D721Med (cell line): Measurements from ENCODE around the gene GLRA1.

Experiments used
- DNase-seq: peaks from one replicate; pipeline ENCODE4 v3.0.0; 2011; ENCODE audit warnings: low spot score; ENCODE audit not compliant: insufficient read length
- FAIRE-seq: peaks from 2 replicates; lab custom pipeline; 2011; peaks lifted over from hg19 to GRCh38; lab: Jason Lieb, UNC
- TF ChIP-seq, protein P1 (sequence below): IDR thresholded peaks from 2 replicates; pipeline ENCODE4 v1.5.1; 2012; ENCODE audit warnings: mild to moderate bottlenecking, control low read depth; ENCODE audit not compliant: insufficient read depth; ENCODE audit errors: missing control alignments

Gene GLRA1

DNA sequence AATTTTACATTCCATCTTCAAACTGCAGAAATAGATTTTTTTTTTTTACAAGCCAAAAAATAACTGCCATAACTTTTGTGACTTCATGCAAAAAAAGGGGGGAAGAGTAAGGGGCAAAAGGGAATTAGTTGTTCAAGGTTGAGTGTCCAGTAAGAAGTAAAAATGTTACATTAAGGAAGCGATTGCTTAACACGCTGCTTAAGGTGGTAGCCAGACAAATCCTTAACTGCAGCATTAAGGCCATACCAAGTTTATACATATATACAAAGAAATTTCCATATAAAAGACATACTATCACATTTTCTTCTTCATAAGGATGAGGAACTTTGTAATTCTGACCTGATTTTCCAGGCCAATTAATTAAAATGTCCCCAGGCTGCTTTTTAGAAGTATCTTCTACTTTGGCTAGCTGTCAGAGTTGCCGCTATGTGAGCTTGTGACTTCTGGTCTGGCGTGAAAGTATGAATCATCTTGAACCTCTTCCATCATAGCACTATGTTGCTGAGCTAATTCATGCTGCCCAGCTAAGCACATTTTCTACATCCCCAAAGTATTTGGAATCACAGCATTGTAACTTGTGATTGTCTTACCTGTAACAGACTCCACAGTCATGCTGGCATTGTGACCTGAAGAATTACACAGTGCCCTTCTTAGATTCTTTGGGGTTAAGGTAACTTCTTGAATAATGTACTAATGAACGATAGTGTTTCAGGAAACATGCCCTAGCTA is 112.9 kb downstream of the GLRA1 start:
- FAIRE-seq (no peak), DNase-seq (no peak)
- TF ChIP-seq, protein P1, sequence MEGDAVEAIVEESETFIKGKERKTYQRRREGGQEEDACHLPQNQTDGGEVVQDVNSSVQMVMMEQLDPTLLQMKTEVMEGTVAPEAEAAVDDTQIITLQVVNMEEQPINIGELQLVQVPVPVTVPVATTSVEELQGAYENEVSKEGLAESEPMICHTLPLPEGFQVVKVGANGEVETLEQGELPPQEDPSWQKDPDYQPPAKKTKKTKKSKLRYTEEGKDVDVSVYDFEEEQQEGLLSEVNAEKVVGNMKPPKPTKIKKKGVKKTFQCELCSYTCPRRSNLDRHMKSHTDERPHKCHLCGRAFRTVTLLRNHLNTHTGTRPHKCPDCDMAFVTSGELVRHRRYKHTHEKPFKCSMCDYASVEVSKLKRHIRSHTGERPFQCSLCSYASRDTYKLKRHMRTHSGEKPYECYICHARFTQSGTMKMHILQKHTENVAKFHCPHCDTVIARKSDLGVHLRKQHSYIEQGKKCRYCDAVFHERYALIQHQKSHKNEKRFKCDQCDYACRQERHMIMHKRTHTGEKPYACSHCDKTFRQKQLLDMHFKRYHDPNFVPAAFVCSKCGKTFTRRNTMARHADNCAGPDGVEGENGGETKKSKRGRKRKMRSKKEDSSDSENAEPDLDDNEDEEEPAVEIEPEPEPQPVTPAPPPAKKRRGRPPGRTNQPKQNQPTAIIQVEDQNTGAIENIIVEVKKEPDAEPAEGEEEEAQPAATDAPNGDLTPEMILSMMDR = no peak

DNA sequence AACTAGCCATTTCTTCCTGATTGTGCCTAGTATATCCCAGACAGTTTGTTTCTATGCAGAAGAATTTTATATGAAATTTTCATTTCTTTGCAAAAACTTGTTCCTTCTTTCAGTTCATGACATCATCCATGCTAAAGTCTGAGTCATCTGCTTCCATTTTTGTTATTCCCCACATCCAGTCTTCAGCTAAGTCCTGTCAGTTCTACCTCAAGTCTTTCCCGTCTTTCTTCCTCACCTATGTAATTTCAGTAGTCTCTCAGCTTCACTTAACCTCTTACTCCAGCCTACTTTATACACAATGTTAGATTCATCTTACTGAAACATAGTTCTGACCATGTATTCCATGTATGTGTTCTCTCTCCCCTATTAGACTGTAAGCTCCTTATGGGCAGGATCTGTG is 113.8 kb downstream of the GLRA1 start:
- TF ChIP-seq, protein P1 = no peak
- FAIRE-seq (no peak), DNase-seq (no peak)

DNA sequence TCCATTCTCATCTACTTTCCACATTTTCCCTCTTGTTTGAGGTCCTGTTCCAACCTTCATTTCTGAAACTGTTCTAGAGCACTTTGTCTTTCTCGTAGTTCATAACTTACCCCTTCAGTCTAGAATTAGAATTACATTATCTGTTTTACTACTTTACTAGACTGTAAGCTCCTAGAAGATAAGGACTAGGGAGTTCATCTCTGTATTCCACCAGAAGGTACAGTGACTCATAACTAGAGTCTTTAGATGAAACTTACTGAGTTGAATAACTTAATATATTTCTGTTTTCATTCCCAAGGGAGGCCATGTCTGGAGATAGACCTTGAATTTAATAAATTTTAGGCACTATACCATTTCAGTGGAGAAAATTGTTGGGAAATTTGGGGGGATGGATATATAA is 114.2 kb downstream of the GLRA1 start:
- TF ChIP-seq, protein P1 = no peak
- no peak for DNase-seq
- no peak for FAIRE-seq

DNA sequence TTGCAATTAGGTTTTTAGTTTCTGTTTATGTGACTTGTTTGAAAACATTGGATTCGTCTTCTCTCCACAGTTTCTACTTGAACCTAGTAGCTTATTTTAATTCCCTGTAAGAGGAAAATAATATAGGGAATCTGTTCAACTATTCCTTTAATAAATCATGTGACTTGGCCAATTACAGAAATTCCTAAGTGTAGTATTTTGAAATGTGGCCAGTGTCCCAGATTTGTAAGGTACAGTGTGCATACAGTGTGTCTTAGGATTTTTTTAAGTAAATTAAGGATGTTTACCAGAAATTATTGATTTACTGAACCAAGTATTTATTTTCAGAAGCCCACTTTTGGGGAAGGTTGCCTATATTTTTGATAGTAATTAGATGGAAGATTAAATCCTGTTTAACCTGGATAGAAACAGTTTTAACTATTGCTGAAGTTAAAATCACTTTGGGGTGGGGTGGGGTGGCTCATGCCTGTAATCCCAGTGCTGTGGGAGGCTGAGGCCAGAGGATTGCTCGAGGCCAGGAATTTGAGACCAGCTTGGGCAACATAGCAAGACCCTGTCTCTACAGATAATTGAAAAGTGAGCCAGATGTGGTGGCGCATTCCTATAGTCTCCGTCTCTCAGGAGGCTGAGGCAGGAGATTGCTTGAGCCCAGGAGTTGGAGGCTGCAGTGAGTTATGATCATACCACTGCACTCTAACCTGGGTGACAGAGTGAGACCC is 116.0 kb downstream of the GLRA1 start:
- TF ChIP-seq, protein P1 = no peak
- FAIRE-seq = no peak
- DNase-seq = no peak

DNA sequence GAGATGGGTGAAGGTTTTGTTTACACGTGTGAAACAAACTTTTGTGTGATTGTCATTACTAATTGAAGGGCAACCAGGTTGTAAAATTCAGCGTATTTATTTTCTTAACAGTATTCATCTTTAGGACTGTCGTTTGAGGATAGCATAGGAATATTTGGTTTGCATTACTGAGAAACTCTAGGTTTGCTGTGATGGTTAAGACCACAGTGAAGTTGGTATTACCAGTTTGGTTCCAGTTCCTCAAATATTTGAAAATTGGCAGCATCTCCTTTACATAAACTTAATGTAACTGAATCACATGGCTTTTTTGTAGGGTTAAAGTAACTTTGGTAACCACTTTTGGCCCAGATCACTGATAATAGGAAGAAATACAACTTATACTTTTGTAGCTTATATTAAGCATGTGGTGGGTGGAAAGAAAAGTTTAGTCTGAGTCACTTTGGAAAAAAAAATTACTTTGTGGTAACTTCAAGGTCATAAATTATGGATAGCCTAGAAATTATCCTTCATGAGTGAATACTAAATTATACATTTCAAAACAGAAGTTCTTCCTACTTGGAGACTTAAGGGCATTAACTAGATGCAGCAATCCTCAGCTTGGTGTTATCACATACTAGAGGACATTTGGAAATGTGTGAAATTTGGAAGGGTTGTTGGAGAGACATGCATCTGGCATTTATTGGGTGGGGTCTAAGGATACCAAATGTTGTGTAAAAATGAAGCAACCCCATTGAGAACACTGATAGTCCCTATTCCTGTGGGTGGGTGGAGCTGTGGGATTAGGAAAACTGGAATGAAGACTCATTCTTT is 119.0 kb downstream of the GLRA1 start:
- DNase-seq = no peak
- TF ChIP-seq, protein P1 = no peak
- no peak for FAIRE-seq

DNA sequence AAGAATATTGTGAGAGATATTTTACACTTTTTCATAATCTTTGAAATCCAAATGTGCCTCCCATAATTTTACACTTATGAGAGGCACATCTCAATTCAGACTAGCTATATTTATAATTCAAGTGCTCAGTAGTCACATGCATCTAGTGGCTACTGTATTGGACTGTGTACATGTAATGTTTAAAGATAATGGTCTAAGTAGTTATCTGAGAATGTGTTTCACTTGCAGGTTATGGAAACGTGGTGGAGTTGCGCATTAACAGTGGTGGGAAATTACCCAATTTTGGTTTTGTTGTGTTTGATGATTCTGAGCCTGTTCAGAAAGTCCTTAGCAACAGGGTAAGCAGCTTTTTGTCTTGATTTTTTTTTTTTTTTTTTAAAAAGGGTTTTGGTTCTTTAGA is 124.1 kb downstream of the GLRA1 start:
- TF ChIP-seq, protein P1 = no peak
- DNase-seq (no peak), FAIRE-seq (no peak)
